ENCODE measurements around the gene PON3.

PON3 gene

DNA sequence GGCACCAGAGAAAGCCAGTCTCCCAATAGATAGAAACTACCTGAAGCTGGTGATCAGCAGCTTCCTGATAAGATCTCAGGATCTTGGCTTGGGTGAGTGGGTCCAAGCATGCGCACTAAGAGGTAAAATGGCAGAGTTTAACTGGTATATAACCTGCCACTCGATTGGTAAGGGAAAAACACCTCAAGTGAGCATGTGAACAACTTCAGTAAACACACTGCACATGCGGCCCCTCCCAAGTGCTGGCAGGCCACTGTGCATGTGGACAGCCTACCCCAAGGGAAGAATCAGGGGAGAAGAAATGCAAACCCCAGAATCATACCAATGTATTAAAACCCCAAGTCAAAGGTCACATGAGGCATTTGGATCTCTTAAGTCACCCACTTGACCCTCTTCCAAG is 54.1 kb downstream of the PON3 start:
- DNase-seq (ENCODE audit: low spot score): no peak
- TF ChIP-seq, protein P1, sequence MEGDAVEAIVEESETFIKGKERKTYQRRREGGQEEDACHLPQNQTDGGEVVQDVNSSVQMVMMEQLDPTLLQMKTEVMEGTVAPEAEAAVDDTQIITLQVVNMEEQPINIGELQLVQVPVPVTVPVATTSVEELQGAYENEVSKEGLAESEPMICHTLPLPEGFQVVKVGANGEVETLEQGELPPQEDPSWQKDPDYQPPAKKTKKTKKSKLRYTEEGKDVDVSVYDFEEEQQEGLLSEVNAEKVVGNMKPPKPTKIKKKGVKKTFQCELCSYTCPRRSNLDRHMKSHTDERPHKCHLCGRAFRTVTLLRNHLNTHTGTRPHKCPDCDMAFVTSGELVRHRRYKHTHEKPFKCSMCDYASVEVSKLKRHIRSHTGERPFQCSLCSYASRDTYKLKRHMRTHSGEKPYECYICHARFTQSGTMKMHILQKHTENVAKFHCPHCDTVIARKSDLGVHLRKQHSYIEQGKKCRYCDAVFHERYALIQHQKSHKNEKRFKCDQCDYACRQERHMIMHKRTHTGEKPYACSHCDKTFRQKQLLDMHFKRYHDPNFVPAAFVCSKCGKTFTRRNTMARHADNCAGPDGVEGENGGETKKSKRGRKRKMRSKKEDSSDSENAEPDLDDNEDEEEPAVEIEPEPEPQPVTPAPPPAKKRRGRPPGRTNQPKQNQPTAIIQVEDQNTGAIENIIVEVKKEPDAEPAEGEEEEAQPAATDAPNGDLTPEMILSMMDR (IDR thresholded peaks at IDR 0.05; ENCODE audit: extremely low read depth, missing control alignments): no peak

GRCh38 chr7:95340491-95340890 is 55.7 kb downstream of the PON3 start:
- DNase-seq (ENCODE audit: low spot score): no peak
- TF ChIP-seq, protein P1 (IDR thresholded peaks at IDR 0.05; ENCODE audit: extremely low read depth, missing control alignments): no peak

GRCh38 chr7:95338832-95339231 is 57.3 kb downstream of the PON3 start:
- TF ChIP-seq, protein P1 (IDR thresholded peaks at IDR 0.05; ENCODE audit: extremely low read depth, missing control alignments): no peak

DNA sequence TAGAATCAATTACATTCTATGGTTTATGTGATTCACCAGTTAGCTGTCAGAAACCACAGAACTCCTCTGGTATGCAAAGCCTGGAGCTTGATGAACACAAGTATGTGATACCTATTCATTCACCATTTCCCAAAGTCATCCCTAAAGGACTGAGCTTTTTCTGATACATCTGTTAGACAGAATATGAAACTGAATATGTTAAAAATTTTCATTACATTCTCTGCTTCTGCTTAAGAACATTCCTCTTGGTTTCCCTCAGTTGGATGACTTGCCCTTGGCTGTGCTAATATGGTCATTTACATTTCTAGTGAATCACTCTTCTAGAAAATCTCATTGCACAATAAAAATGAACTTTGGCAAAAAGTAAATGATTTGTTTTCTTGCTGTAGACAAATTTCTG is 61.1 kb downstream of the PON3 start:
- DNase-seq (ENCODE audit: low spot score): no peak
- TF ChIP-seq, protein P1 (IDR thresholded peaks at IDR 0.05; ENCODE audit: extremely low read depth, missing control alignments): no peak

More at GRCh38 chr7:95338832-95339231, 57.3 kb downstream of the PON3 start:
- no peak for DNase-seq (ENCODE audit: low spot score)

DNA sequence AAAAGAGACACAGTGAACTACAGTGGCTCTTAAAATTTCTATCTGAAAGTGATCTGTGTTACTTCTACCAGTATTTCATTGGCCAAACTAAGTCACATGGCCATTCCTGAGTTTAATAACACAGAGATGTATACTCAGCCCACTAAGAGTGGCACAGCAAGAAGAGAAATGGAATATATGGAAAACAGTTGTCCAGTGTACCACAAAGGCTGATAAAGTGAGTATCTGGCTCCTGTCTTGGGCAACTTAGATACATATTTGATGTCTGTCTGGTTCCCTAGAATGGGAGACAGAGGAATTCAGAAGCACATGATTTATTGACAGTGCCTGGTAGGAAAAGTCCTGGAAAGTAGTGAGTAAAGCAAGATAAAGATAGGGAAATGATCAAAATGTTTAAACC is 61.7 kb downstream of the PON3 start:
- DNase-seq (ENCODE audit: low spot score): no peak

GRCh38 chr7:95330961-95331337 is 65.2 kb downstream of the PON3 start:
- DNase-seq (ENCODE audit: low spot score): no peak
- TF ChIP-seq, protein P1 (IDR thresholded peaks at IDR 0.05; ENCODE audit: extremely low read depth, missing control alignments): no peak

More for the DNA sequence above, 61.7 kb downstream of the PON3 start:
- TF ChIP-seq, protein P1 (IDR thresholded peaks at IDR 0.05; ENCODE audit: extremely low read depth, missing control alignments): no peak

DNA sequence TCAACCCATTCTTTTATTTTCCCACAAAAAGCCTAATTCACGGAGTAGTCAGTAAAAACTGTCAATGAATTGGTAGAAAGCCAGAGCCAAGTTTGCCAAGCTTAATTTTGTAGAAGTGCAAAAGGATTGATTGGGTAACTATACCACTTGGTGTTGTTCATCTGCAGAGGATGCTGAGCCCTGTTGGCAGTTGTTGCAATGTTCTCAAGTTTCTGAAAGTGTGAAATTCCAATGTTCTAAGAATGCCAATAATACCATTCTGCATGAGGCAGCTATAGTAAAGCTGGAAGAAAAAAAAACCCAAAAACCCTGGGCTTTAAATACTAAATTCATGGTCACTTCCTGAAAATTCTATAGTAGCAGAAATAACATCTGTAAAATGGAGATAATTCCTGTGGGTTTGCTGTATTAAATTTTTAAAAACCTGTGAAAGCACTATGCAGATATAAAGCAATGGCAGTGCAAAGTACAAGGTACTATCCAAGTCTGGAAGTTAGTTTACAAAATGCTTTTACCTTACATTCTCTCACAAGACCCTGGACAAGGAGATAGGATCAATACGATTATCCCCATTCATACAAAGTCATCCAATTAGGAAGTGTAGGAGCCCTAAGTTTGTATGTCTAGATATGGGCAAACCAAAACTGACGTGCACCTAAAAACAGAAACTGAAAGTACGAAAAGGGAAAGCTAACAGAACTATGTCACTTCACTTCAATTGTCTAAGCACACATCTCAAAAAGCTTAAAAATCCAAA is 65.8 kb downstream of the PON3 start:
- TF ChIP-seq, protein P1 (IDR thresholded peaks at IDR 0.05; ENCODE audit: extremely low read depth, missing control alignments): no peak

More for the DNA sequence above, 65.8 kb downstream of the PON3 start:
- peak; percentile 60 for DNase-seq (ENCODE audit: low spot score)

All from GM20000 (cell line).